ENCODE measurements around the gene LIN7A. TPM values are rescaled to one million over a fixed set of nuclear protein-coding genes. Genes with fewer than 3 reads are reported as not detected.
"Not testable (repeated sequence)": the region's sequence is repeated elsewhere in the genome, so short reads cannot be mapped to it uniquely, and the experiment has no call there.

The LIN7A gene
- total and polyA plus RNA-seq, 8 donors, result 0.12 to 1.5 (median 0.64) TPM

DNA sequence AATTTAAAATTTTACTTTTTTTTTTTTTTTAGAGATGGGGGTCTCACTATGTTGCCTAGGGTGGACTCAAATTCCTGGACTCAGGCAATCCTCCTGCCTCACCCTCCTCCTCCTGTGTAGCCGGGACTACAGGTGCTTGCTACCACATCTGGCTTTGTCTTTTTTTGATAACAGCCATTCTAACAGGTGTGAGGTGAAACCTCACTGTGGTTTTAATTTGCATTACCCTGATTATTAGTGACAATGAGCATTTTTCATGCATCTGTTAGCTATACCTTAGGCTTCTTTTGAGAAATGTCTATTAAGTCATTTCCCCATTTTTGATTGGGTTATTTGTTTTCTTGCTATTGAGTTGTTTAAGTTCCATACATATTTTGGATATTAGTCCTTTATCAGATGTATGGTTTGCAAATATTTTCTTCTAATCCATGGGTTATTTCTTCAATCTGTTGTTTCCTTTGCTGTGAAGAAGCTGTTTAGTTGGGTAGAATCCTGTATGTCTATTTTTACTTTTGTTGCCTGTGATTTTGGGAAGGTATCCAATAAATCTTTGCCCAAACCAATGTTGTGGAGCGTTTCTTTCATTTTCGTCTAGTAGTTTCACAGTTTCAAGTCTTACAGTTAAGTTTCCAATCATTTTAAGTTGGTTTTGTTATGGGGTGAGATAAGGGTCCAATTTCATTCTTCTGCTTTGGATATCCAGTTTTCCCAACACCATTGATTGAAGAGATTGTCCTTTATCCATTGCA, 134.9 kb downstream of the LIN7A start:
- Histone ChIP-seq H3K36me3 (no peaks in the 10 kb centered on the region), H3K4me3 (no peak overlapping the region), H3K4me1 (no peaks in the 10 kb centered on the region), H3K27me3 (no peaks in the 10 kb centered on the region), H3K9me3 (no peaks in the 10 kb centered on the region), H3K27ac (no peak overlapping the region)
- intact Hi-C loops (cut with DNase I), result no loop called here
- TF ChIP-seq, protein P1, sequence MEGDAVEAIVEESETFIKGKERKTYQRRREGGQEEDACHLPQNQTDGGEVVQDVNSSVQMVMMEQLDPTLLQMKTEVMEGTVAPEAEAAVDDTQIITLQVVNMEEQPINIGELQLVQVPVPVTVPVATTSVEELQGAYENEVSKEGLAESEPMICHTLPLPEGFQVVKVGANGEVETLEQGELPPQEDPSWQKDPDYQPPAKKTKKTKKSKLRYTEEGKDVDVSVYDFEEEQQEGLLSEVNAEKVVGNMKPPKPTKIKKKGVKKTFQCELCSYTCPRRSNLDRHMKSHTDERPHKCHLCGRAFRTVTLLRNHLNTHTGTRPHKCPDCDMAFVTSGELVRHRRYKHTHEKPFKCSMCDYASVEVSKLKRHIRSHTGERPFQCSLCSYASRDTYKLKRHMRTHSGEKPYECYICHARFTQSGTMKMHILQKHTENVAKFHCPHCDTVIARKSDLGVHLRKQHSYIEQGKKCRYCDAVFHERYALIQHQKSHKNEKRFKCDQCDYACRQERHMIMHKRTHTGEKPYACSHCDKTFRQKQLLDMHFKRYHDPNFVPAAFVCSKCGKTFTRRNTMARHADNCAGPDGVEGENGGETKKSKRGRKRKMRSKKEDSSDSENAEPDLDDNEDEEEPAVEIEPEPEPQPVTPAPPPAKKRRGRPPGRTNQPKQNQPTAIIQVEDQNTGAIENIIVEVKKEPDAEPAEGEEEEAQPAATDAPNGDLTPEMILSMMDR (IDR thresholded peaks at IDR 0.05), result no peak
- DNase-seq (no peak), FAIRE-seq (no peak), ATAC-seq (no peak)
- WGBS, 2 donors, result 74 to 82% methylated on average over 3 of the region's 3 CpGs

DNA sequence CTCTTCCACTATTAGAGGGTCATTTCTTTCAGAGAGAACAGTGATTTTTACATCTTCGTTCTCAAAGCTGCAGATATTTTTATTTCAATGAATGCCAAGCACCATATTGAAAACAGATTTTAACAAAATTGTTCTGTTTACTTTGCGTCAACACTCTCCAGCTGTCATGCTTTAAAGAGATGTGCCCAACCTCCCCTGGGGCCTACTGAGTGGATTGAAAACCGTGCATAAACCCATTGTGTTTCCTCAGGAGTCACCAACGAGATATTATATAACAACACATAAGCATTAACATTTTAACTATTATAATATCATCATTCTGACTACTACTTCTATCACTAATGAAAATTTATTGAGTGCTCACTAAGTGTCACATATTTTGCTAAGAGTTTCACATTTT, 139.5 kb downstream of the LIN7A start:
- FAIRE-seq (no peak), ATAC-seq (no peak), DNase-seq (no peak)
- no peaks in the 10 kb centered on the region for H3K36me3 ChIP-seq
- TF ChIP-seq, protein P1 (IDR thresholded peaks at IDR 0.05), result no peak
- no peak overlapping the region for H3K27ac ChIP-seq
- H3K4me1 ChIP-seq, result no peaks in the 10 kb centered on the region
- H3K4me3 ChIP-seq, result no peak overlapping the region
- no peaks in the 10 kb centered on the region for H3K27me3 ChIP-seq
- 58 to 61% methylated on average over 4 of the region's 4 CpGs for WGBS, 2 donors
- no peaks in the 10 kb centered on the region for H3K9me3 ChIP-seq
- intact Hi-C loops (cut with DNase I), result no loop called here

DNA sequence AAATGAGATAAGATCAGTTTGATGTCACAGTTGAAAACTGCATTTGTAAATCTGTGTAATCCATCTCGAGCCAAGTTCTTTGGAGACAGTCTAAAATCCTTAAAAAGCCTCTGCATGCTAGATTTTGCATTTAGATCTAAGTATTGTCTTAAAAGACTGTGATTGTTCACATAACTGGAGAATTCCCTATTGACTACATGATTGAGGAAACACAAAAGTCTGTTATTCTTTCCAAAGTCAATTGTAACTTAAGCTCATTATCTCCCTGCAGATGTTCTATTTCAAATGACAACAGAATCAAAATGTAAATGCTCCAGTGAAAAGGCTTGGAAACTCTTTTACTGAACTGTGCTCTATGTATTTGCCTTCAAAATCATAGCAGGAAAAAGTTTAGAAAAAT, 143.2 kb downstream of the LIN7A start:
- 31 to 35% methylated on average over 1 of the region's 1 CpG for WGBS, 2 donors
- DNase-seq, result no peak

DNA sequence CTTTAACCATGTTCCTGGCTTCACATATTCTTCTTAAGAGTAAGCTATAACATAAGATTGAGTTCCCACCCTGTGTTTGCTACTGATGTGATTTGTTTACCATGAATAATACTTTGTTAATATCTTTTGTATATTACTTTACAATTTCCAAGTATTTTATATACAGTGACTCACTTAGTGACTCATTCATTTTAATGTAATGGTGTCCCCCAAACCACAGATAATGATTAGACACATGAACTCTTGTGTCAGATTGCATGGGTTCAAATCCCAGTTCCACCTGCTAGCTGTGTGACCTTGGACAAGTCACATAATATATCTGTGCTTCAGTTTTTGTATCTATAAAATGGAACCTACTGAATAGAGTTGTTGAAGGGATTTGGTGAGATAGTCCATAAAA, 144.9 kb downstream of the LIN7A start:
- Histone ChIP-seq H3K4me3 (no peak overlapping the region), H3K27me3 (no peaks in the 10 kb centered on the region), H3K4me1 (no peaks in the 10 kb centered on the region), H3K27ac (no peak overlapping the region), H3K36me3 (no peaks in the 10 kb centered on the region), H3K9me3 (no peaks in the 10 kb centered on the region)
- DNase-seq (no peak), ATAC-seq (no peak), FAIRE-seq (no peak)
- TF ChIP-seq, protein P1 (IDR thresholded peaks at IDR 0.05), result no peak
- intact Hi-C loops (cut with DNase I), result no loop called here

More for the DNA sequence above, 143.2 kb downstream of the LIN7A start:
- H3K27me3 ChIP-seq, result no peaks in the 10 kb centered on the region
- TF ChIP-seq, protein P1 (IDR thresholded peaks at IDR 0.05), result no peak
- intact Hi-C loops (cut with DNase I), result no loop called here
- H3K27ac ChIP-seq, result no peak overlapping the region
- ATAC-seq (no peak), FAIRE-seq (no peak)
- no peaks in the 10 kb centered on the region for H3K9me3 ChIP-seq
- H3K4me3 ChIP-seq, result no peak overlapping the region
- no peaks in the 10 kb centered on the region for H3K36me3 ChIP-seq
- H3K4me1 ChIP-seq, result no peaks in the 10 kb centered on the region

DNA sequence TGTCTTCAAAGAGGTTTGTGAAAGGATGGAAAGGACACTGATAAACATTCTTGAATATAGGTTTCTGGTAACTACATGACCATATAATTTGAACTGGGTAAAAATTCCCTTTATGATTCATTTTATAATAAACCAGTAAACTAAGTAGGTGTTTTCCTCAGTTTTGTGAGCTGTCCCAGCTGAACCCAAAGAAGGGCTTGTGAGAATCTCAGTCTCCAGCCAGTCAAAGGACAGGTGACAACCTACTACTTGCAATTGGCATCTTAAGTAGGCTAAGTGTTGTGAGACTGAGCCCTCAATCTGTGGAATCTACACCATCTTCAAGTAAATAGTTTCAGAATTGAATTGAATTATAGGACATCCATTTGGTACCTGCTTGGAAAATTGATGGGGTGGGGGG, 145.9 kb downstream of the LIN7A start:
- intact Hi-C loops (cut with DNase I), result no loop called here
- no peak overlapping the region for H3K4me3 ChIP-seq
- H3K9me3 ChIP-seq, result no peaks in the 10 kb centered on the region
- DNase-seq, result no peak
- ATAC-seq, result no peak
- no peak for FAIRE-seq
- no peak overlapping the region for H3K27ac ChIP-seq
- no peaks in the 10 kb centered on the region for H3K27me3 ChIP-seq
- H3K4me1 ChIP-seq, result no peaks in the 10 kb centered on the region
- TF ChIP-seq, protein P1 (IDR thresholded peaks at IDR 0.05), result no peak
- H3K36me3 ChIP-seq, result no peaks in the 10 kb centered on the region

DNA sequence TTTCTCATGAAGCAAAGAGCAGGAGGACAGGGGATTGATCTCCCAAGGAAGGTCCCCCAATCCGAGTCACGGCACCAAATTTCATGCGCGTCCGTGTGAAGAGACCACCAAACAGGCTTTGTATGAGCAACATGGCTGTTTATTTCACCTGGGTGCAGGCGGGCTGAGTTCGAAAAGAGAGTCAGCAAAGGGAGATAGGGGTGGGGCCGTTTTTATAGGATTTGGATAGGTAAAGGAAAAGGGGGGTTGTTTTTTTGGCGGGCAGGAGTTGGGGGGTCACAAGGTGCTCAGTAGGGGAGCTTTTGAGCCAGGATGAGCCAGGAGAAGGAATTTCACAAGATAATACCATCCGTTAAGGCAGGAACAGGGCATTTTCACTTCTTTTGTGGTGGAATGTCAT, 149.3 kb downstream of the LIN7A start:
- not testable (repeated sequence) for ATAC-seq, FAIRE-seq
- 72 to 83% methylated on average over 10 of the region's 10 CpGs for WGBS, 2 donors

DNA sequence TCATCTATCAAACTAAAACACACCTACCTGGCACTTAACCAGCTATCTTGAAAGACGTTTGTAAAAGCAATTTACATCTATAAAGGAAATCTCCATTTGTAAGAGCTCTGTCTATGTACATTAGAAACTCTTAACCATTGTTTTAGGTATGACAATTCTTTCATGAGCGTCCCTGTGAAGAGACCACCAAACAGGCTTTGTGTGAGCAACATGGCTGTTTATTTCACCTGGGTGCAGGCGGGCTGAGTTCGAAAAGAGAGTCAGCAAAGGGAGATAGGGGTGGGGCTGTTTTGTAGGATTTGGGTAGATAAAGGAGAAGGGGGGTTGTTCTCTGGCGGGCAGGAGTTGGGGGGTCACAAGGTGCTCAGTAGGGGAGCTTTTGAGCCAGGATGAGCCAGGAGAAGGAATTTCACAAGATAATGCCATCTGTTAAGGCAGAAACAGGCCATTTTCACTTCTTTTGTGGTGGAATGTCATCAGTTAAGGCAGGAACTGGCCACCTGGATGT, 154.7 kb downstream of the LIN7A start:
- H3K4me1 ChIP-seq; H3K27ac ChIP-seq; H3K27me3 ChIP-seq; DNase-seq; ATAC-seq; FAIRE-seq; H3K4me3 ChIP-seq; H3K9me3 ChIP-seq; H3K36me3 ChIP-seq; intact Hi-C loops (cut with DNase I): not testable (repeated sequence)
- whole genome bisulfite sequencing, 2 donors, result 63 to 65% methylated on average over 5 of the region's 5 CpGs

More for the DNA sequence above, 149.3 kb downstream of the LIN7A start:
- H3K27me3 ChIP-seq; intact Hi-C loops (cut with DNase I); H3K27ac ChIP-seq; DNase-seq; H3K9me3 ChIP-seq; H3K36me3 ChIP-seq; H3K4me1 ChIP-seq; H3K4me3 ChIP-seq: not testable (repeated sequence)
